ENCODE data around the gene DISP2. TPM values are rescaled to one million over a fixed set of nuclear protein-coding genes. Genes with fewer than 3 reads are reported as not detected.
A peak's percentile ranks its signal among the peaks of the same experiment; 100 is the strongest.

Gene DISP2
- polyA plus RNA-seq, 3 donors from 2014 or later: 0.03 to 1.1 (median 0.38) TPM

DNA sequence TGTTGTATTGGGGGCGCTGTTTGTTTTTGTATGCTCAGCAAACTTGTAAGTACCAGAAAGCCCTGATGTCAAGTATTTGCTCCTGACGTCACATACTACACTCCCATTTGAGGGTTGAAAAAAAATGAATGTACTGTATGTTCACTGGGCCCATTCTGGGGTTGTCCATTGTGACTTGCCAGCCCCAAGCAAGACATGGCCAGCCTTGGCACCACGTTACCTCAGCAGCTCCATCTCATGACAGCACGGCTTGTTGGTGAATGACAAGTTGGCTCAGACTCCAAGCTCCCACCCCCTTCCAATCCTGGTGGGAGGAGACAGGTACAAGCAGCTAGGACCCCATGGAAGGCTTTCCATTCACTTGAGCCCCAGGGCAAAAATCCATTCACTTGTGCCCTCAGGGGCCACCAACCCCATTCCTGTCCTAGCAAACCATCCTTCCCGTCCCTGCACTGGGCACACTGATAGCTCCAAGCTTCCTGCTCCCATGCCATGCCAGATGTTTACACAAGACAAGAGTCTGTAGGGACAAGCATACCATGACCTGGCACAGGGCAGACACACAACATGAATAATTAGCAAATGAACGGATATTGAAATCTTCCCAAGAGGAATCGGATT lies 5.6 kb upstream of the DISP2 start:
- Mint-ChIP-seq H3K9me3 (no peaks in the 10 kb centered on the region), H3K4me3 (no peak overlapping the region), H3K27me3 (ENCODE audit: low read depth in 3 of 3) (peaks cover 2 to 7% (median 4%) of the 10 kb centered on the region in 3 donors), H3K4me1 (no peaks in the 10 kb centered on the region), H3K27ac (no peak overlapping the region), H3K36me3 (no peaks in the 10 kb centered on the region)
- DNase-seq: no peak

DNA sequence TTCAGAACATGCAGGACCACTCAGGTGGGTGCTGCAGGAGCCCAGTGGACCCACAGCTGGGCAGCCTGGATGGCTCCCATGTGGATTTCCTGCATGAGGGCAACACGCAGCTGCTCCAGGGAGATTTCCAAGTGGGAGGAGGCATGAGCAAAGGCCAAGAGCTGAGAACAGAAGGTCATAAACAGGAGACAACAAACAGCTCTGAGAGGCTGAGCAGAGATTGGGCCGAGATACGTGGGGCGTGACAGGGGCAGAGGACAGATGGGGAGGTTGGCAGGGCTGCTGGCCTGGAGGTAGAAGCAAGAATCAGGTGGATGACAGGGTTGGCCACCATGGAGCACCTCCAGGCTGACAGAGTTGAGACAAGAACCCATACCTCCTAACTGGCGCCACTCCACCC lies 4.3 kb upstream of the DISP2 start:
- H3K27me3 Mint-ChIP-seq (ENCODE audit: low read depth in 3 of 3): peaks cover 4 to 8% (median 7%) of the 10 kb centered on the region in 3 donors
- DNase-seq: no peak
- no peaks in the 10 kb centered on the region for H3K9me3 Mint-ChIP-seq
- no peaks in the 10 kb centered on the region for H3K36me3 Mint-ChIP-seq
- H3K4me3 Mint-ChIP-seq: no peak overlapping the region
- H3K4me1 Mint-ChIP-seq: peaks cover 1 to 5% of the 10 kb centered on the region in 2 donors
- H3K27ac Mint-ChIP-seq: no peak overlapping the region

DNA sequence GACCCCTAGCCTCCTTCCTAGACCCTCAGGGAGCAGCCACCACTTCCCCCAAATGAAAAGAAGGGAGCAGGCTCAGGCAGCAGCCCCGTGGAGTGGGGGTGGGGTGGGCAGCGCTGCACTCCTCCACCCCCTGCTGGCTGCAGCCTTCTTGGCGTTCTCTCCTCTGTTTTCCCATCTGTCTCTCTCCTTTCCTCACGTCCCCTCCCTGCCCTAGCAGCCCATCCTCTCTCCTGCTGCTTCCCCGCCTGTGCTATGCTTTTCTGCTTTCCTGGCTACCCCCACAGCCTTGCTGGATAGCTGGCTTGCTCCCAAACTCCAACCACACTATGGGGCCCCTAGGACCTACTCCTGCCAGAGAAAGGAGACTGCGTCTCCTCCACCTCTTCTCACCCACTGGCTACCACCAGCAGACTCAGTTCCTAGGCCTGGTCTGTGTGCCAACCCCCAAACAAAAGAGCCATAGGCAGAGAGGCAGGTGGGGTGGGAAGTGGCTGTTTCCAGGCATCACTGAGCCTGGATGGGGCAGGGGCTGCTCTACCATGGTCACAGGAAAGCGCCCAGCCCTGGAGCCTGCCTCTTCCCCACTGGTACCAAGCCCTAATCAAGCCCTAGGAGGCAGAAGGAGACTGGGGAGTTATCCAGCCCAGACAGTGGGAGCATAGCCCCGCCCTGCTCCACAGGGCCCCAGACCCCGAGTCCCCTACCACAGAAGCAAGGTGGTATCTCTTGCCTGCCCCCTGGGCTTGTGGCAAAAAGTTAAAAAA lies 3.4 kb upstream of the DISP2 start:
- no peak overlapping the region for H3K27ac Mint-ChIP-seq

DNA sequence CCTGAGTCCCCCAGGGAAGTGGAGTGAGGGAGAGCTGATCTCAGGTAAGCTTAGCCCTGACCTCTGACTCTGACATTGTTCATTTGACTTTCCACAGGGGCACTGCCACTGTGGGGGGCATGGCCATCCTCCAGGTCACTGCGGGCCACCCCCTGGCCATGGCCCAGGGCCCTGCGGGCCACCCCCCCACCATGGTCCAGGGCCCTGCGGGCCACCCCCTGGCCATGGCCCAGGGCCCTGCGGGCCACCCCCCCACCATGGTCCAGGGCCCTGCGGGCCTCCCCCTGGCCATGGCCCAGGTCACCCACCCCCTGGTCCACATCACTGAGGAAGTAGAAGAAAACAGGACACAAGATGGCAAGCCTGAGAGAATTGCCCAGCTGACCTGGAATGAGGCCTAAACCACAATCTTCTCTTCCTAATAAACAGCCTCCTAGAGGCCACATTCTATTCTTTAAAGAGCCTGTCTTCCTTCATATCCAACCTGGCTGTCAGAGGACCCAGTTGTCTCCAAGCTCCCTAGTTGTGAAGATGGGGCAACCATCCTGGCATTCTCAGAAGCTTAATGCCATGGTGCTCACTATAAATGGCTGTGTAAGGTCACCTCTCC lies 1.9 kb upstream of the DISP2 start:
- H3K27ac Mint-ChIP-seq: no peak overlapping the region
- no peak for DNase-seq
- peaks cover 3 to 10% (median 8%) of the 10 kb centered on the region in 3 donors for H3K27me3 Mint-ChIP-seq (ENCODE audit: low read depth in 3 of 3)
- H3K36me3 Mint-ChIP-seq: no peaks in the 10 kb centered on the region
- no peaks in the 10 kb centered on the region for H3K9me3 Mint-ChIP-seq
- H3K4me3 Mint-ChIP-seq: no peak overlapping the region
- peaks cover 11 to 14% of the 10 kb centered on the region in 2 donors for H3K4me1 Mint-ChIP-seq

More for the DNA sequence above, 3.4 kb upstream of the DISP2 start:
- Mint-ChIP-seq H3K27me3 (ENCODE audit: low read depth in 3 of 3) (peaks cover 3 to 10% (median 8%) of the 10 kb centered on the region in 3 donors), H3K4me3 (no peak overlapping the region), H3K9me3 (no peaks in the 10 kb centered on the region), H3K4me1 (peaks cover 10 to 11% of the 10 kb centered on the region in 2 donors), H3K36me3 (no peaks in the 10 kb centered on the region)
- no peak for DNase-seq

DNA sequence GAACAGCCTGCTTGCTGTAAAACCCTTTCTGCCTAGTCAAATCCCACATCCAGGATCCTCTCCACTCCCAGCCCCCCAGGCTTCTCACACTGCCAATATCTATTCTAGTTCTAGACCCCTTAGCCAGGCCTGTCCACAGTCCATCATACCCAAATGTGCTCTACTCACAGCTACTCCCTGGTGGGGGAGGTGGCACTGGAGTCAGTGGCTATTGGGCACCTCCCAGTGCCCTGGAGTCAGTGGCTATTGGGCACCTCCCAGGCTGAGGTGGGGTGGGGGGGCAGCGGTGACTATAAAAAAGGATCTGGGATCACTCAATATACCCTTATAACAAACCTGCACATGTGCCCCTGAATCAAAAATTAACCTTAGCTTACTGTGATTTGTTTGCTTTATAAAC lies 773 bp upstream of the DISP2 start:
- DNase-seq: no peak
- Mint-ChIP-seq H3K4me1 (peaks cover 11 to 14% of the 10 kb centered on the region in 2 donors), H3K27me3 (ENCODE audit: low read depth in 3 of 3) (peaks cover 3 to 10% (median 8%) of the 10 kb centered on the region in 3 donors), H3K36me3 (peaks cover 0 to 1% (median 0%) of the 10 kb centered on the region in 3 donors), H3K27ac (no peak overlapping the region), H3K9me3 (no peaks in the 10 kb centered on the region), H3K4me3 (peak overlapping the region; percentile 61 to 89 (median 85))

DNA sequence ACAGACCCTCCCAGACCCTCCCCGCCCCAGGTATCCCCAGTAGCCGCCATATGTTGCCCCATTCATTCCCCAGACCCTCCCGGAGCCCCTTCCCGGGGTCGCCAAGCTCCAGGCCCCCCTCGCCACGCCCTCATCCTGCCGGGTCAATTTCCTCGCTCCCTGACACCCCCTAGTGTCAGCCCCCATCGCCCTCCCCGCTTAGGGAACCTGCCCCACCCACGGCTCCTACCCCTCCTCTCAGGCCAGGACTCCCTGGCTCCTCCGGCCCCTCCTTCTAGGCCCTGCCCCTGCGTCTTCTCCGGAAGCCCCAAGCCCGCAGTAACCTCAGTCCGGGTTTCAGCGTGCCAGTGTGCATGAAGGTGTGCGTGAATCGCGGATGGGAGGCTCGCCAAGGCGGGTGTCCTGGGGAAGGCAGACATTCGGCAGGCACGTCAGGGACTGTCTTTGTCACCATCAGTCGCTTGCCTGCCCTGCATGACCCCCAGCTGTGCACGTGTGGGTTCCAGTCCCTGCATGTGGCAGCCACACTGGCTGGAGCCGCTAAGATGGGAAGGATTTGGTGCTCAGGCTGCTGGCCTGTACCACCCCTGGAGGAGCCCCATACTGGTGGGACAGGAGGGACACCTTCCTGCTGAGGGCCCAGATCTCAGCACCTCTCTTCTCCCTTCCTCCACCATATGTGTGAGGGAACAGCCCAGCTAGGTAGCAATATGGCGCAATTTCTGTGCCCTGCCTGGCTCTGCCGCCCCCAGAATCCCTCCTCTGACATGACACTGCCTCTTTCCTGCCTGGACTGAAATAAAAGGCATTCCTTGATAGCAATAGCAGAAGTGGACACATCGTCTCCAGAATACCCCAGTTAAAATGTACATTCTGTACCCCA lies 693 bp downstream of the DISP2 start:
- peaks cover 0 to 6% (median 4%) of the 10 kb centered on the region in 3 donors for H3K36me3 Mint-ChIP-seq
- H3K9me3 Mint-ChIP-seq: no peaks in the 10 kb centered on the region
- peak overlapping the region; percentile 73 to 80 (median 78) for H3K4me3 Mint-ChIP-seq
- H3K27me3 Mint-ChIP-seq (ENCODE audit: low read depth in 3 of 3): peaks cover 3 to 8% (median 8%) of the 10 kb centered on the region in 3 donors
- H3K4me1 Mint-ChIP-seq: peaks cover 11 to 20% of the 10 kb centered on the region in 2 donors
- peak overlapping the region in 1 of 6 donors; percentile 37 for H3K27ac Mint-ChIP-seq
- no peak for DNase-seq

DNA sequence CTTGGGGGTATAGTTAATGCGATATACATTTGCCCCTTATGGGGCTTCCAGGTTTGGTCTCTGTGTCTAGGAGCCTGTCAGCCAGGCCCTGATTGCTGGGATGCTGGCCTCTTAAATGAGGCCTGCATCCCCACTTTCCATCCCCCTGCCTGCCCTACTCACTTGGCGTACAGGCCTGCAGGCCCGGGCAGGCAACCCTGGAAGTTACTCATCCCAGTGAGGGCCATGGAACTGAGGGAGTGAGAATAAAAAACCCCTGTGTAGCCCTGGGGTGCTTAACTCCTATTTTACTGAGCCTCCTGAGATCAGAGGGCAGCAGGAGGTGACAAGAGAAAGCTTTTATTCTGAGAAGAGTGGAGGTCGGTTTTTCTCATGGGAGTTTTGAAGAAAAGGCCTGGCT lies 2.0 kb downstream of the DISP2 start:
- H3K27me3 Mint-ChIP-seq (ENCODE audit: low read depth in 3 of 3): peaks cover 3 to 8% (median 4%) of the 10 kb centered on the region in 3 donors
- H3K36me3 Mint-ChIP-seq: peaks cover 0 to 6% (median 4%) of the 10 kb centered on the region in 3 donors

DNA sequence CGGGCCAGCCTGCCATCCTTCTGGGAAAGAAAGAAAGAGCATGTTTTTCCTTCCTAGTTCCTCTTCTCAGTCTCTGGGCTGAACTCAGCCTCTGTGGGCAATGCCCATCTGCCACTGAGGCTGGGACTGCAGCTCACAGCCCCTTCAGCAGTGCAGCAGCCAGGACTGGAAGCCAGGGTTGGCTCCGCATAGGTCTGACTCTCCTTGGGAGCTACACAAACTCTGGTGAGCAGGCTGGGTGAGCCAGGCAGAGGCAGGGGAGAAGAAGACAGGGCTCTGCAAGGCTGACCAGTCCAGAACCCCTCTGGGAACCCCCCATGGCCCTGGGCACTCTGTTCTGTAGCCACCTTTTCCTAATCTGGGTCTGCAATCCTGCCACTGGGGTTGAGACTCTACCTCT lies 3.6 kb downstream of the DISP2 start:
- Mint-ChIP-seq H3K27me3 (ENCODE audit: low read depth in 3 of 3) (peaks cover 3 to 8% (median 3%) of the 10 kb centered on the region in 3 donors), H3K4me3 (no peak overlapping the region), H3K4me1 (peaks cover 27 to 36% of the 10 kb centered on the region in 2 donors), H3K27ac (no peak overlapping the region), H3K36me3 (peaks cover 0 to 6% (median 4%) of the 10 kb centered on the region in 3 donors), H3K9me3 (no peaks in the 10 kb centered on the region)
- no peak for DNase-seq

More for the DNA sequence above, 2.0 kb downstream of the DISP2 start:
- DNase-seq: no peak
- no peak overlapping the region for H3K27ac Mint-ChIP-seq
- no peaks in the 10 kb centered on the region for H3K9me3 Mint-ChIP-seq
- H3K4me3 Mint-ChIP-seq: peak overlapping the region in 2 of 5 donors; percentile 54 to 78
- H3K4me1 Mint-ChIP-seq: peaks cover 11 to 21% of the 10 kb centered on the region in 2 donors

DNA sequence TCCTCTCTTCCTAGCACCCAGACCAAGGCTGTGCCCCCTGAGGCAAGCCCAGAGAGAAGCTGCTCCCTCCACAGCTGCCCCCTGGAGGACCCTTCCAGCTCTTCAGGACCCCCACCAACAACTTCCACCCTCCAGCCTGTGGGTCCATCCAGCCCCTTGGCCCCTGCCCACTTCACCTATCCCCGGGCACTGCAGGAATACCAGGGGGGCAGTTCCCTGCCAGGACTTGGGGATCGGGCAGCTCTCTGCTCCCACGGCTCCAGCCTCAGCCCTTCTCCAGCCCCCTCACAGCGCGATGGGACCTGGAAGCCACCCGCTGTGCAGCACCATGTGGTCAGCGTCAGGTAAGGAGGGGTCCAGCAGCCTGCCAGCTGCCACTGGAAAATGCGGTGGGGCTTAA lies 5.6 kb downstream of the DISP2 start:
- Mint-ChIP-seq H3K4me3 (no peak overlapping the region), H3K4me1 (peaks cover 35 to 48% of the 10 kb centered on the region in 2 donors), H3K9me3 (no peaks in the 10 kb centered on the region), H3K27ac (no peak overlapping the region), H3K36me3 (peaks cover 0 to 6% (median 4%) of the 10 kb centered on the region in 3 donors), H3K27me3 (ENCODE audit: low read depth in 3 of 3) (peaks cover 6 to 7% (median 6%) of the 10 kb centered on the region in 3 donors)
- DNase-seq: no peak

DNA sequence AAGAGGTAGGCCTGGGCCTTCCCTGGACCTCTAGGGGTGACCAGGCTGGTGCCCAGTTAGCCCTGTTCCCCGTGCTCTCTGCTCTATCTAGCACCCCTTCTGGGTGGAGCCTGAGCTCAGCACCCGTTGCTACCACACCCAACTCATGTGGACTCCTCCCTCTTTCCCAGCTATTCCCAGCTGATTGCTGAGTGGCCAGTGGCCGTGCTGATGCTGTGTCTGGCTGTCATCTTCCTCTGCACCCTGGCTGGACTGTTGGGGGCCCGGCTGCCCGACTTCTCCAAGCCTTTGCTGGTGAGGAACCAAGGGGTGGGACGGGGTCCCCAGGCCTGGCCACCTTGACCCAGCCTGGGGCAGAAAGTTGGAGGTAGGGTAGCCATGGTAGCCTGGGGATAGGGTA lies 6.2 kb downstream of the DISP2 start:
- H3K4me3 Mint-ChIP-seq: no peak overlapping the region
- peaks cover 0 to 6% (median 4%) of the 10 kb centered on the region in 3 donors for H3K36me3 Mint-ChIP-seq
- no peak overlapping the region for H3K27ac Mint-ChIP-seq

DNA sequence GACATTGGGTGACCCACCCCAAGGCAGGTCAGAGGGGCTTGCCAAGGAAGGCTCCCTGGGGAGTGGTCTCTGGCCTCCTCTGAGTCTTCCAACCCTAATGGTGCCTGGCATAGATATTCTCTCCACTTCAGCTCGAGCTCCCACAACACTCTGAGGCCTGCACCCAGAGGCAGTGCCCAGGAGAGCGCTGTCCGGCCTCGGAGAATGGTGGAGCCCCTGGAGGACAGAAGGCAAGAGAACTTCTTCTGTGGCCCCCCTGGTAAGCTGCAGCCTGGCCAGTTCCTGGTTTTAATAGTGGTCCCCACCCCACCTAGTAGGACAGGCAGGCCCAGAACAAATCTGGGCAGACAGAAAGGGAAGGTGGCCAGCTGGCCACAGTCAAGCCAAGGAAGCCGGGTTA lies 7.0 kb downstream of the DISP2 start:
- peaks cover 3 to 6% (median 6%) of the 10 kb centered on the region in 3 donors for H3K27me3 Mint-ChIP-seq (ENCODE audit: low read depth in 3 of 3)
- DNase-seq: no peak
- H3K4me1 Mint-ChIP-seq: peaks cover 32 to 40% of the 10 kb centered on the region in 2 donors
- H3K4me3 Mint-ChIP-seq: peak overlapping the region in 1 of 5 donors; percentile 41
- no peak overlapping the region for H3K27ac Mint-ChIP-seq
- no peaks in the 10 kb centered on the region for H3K9me3 Mint-ChIP-seq
- H3K36me3 Mint-ChIP-seq: peaks cover 0 to 6% (median 4%) of the 10 kb centered on the region in 3 donors

More for the DNA sequence above, 6.2 kb downstream of the DISP2 start:
- Mint-ChIP-seq H3K9me3 (no peaks in the 10 kb centered on the region), H3K4me1 (peaks cover 32 to 46% of the 10 kb centered on the region in 2 donors), H3K27me3 (ENCODE audit: low read depth in 3 of 3) (peaks cover 3 to 6% (median 6%) of the 10 kb centered on the region in 3 donors)
- DNase-seq: no peak

DNA sequence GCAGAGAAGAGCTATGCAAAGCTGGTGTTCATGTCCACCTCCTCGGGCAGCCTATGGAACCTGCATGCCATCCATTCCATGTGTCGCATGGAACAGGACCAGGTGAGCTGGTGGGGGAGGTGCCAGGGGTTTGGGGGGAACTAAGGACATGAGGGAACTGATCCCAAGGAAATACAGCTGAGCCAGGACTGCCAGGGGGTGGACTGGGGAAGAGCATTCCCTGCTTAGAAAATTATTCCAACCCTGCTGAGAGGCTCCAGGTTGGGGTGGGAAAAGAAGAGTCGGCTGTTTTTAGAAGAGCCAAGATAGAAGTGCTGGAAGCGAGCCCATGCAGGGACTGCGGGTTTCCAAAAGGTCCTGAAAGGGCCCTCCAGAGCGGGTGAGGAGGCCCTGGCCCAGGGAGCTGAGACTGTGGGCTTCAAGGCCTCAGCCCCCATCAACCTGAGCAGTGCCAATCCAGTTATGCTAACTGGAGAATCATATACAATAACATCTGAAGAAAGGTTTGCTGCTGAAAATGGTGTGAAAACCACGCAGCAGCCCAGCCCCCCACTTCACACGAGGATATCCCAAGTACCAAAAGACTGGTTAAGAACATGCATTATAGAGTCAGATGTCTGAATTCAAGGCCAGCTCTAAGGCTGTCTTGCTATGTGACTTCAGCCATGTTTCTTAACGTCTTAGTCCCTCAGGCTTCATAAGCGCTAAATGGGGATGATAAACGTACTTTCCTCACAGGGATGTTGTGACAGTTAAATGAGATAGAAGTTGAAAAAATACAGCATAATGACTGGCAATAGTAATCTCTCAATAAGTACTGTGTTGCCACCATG lies 7.8 kb downstream of the DISP2 start:
- Mint-ChIP-seq H3K9me3 (no peaks in the 10 kb centered on the region), H3K36me3 (peaks cover 0 to 6% (median 4%) of the 10 kb centered on the region in 3 donors), H3K27ac (peak overlapping the region in 3 of 6 donors; percentile 7 to 40 (median 37)), H3K4me3 (peak overlapping the region in 4 of 5 donors; percentile 49 to 67 (median 52)), H3K27me3 (ENCODE audit: low read depth in 3 of 3) (peaks cover 3 to 6% (median 6%) of the 10 kb centered on the region in 3 donors), H3K4me1 (peaks cover 32 to 40% of the 10 kb centered on the region in 2 donors)
- no peak for DNase-seq
